SU-DHL-6 (cell line): ENCODE measurements around the gene GAN.
"Not testable (repeated sequence)": the region's sequence is repeated elsewhere in the genome, so short reads cannot be mapped to it uniquely, and the experiment has no call there.

ENCODE experiments used
- EZH2phosphoT487 ChIP-seq: fragments of 200-600 bp; sonication (generic), shearing (Covaris generic); conservative IDR thresholded peaks from 2 replicates; pipeline ENCODE4 v1.6.1; 2018; ENCODE audit warnings: mild to moderate bottlenecking, antibody characterized with exemption, low read length, moderate library complexity, mixed read lengths
- TF ChIP-seq, protein P1 (sequence below): fragments of 200-600 bp; sonication (generic); IDR thresholded peaks from one replicate; pipeline ENCODE4 v1.5.1; 2017; ENCODE audit warnings: antibody characterized with exemption, mild to moderate bottlenecking, low read length, moderate library complexity; ENCODE audit not compliant: insufficient read depth, poor library complexity, severe bottlenecking

DNA sequence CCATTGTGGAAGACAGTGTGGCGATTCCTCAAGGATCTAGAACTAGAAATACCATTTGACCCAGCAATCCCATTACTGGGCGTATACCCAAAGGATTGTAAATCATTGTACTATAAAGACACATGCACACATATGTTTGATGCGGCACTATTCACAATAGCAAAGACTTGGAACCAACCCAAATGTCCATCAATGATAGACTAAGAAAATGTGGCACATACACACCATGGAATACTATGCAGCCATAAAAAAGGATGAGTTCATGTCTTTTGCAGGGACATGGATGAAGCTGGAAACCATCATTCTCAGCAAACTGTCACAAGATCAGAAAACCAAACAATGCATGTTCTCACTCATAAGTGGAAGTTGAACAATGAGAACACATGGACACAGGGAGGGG is 30.4 kb downstream of the GAN start:
- TF ChIP-seq, protein P1, sequence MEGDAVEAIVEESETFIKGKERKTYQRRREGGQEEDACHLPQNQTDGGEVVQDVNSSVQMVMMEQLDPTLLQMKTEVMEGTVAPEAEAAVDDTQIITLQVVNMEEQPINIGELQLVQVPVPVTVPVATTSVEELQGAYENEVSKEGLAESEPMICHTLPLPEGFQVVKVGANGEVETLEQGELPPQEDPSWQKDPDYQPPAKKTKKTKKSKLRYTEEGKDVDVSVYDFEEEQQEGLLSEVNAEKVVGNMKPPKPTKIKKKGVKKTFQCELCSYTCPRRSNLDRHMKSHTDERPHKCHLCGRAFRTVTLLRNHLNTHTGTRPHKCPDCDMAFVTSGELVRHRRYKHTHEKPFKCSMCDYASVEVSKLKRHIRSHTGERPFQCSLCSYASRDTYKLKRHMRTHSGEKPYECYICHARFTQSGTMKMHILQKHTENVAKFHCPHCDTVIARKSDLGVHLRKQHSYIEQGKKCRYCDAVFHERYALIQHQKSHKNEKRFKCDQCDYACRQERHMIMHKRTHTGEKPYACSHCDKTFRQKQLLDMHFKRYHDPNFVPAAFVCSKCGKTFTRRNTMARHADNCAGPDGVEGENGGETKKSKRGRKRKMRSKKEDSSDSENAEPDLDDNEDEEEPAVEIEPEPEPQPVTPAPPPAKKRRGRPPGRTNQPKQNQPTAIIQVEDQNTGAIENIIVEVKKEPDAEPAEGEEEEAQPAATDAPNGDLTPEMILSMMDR: not testable (repeated sequence)
- TF ChIP-seq EZH2phosphoT487: not testable (repeated sequence)
